Activated CD4-positive, alpha-beta memory T cell treated with anti-CD3 and anti-CD28 coated beads, Interleukin-2, amount 10 ng/mL, durations not matched to agents 7 days and 5 days (primary cell): ENCODE measurements around the gene TMED7. TPM values are rescaled to one million over a fixed set of nuclear protein-coding genes. Genes with fewer than 3 reads are reported as not detected.

ENCODE experiments used
- CTCF ChIA-PET: fragments of 350-600 bp; sonication (Branson Sonifier 250); formaldehyde crosslinking; loops from one replicate; lab custom pipeline; 2021; ENCODE audit warnings: antibody characterized with exemption, inconsistent platforms; lab: Charles Lee
- POLR2A ChIA-PET: fragments of 350-600 bp; sonication (Branson Sonifier 250); formaldehyde crosslinking; loops from one replicate; lab custom pipeline; 2021; ENCODE audit warnings: antibody characterized with exemption; lab: Charles Lee
- DNase-seq: peaks from one replicate; pipeline ENCODE4 v3.0.0-alpha.2; 2020
- H3K27ac Mint-ChIP-seq: one replicate; pipeline ENCODE4 v1.8.0; 2021; ENCODE audit warnings: mild to moderate bottlenecking, mixed read lengths
- H3K27me3 Mint-ChIP-seq: one replicate; pipeline ENCODE4 v1.8.0; 2021; ENCODE audit warnings: mixed read lengths
- H3K36me3 Mint-ChIP-seq: one replicate; pipeline ENCODE4 v1.8.0; 2021; ENCODE audit warnings: low read depth, mixed read lengths
- H3K4me1 Mint-ChIP-seq: one replicate; pipeline ENCODE4 v1.8.0; 2021; ENCODE audit warnings: mixed read lengths
- H3K4me3 Mint-ChIP-seq: one replicate; pipeline ENCODE4 v1.8.0; 2021; ENCODE audit warnings: mild to moderate bottlenecking, mixed read lengths
- H3K9me3 Mint-ChIP-seq: one replicate; pipeline ENCODE4 v1.8.0; 2021; ENCODE audit warnings: mixed read lengths
- total RNA-seq, 2 experiments: library from RNA; stranded (reverse); gene quantifications; one replicate each; pipeline ENCODE4 v1.2.3, GENCODE V29; 2021

TMED7 gene
- total RNA-seq, 2 experiments from 2014 or later, result 52.7 to 55.6 TPM

GRCh38 chr5:115623658-115624057, 2.2 kb downstream of the TMED7 start:
- Mint-ChIP-seq H3K27ac (no peak overlapping the region), H3K9me3 (no peaks in the 10 kb centered on the region), H3K36me3 (peaks cover 31% of the 10 kb centered on the region), H3K4me1 (peaks cover 30% of the 10 kb centered on the region), H3K4me3 (no peak overlapping the region), H3K27me3 (no peaks in the 10 kb centered on the region)
- POLR2A ChIA-PET, result interaction anchor here (1.4 to 5.0 kb wide), 5 partner anchors 9 to 217 kb away, joined by 4 to 48 read pairs (median 10); partner anchors contain the start of genes AP3S1, ATG12 and TICAM2
- DNase-seq, result no peak
- CTCF ChIA-PET, result interaction anchor here (1.0 to 2.9 kb wide), 8 partner anchors 9 to 313 kb away, joined by 3 to 20 read pairs (median 4); partner anchors contain the start of gene TICAM2

GRCh38 chr5:115621365-115621900, 4.4 kb downstream of the TMED7 start:
- no peak for DNase-seq
- Mint-ChIP-seq H3K4me1 (peaks cover 23% of the 10 kb centered on the region), H3K9me3 (no peaks in the 10 kb centered on the region), H3K27me3 (no peaks in the 10 kb centered on the region), H3K27ac (no peak overlapping the region), H3K4me3 (no peak overlapping the region), H3K36me3 (peaks cover 41% of the 10 kb centered on the region)
- CTCF ChIA-PET, result no interaction called here
- POLR2A ChIA-PET, result interaction anchor here (1.0 kb wide), 1 partner anchor 78 kb away, joined by 3 read pairs; no protein-coding TSS in a partner anchor

- Mint-ChIP-seq H3K4me1 (peaks cover 7% of the 10 kb centered on the region), H3K9me3 (no peaks in the 10 kb centered on the region), H3K36me3 (peaks cover 62% of the 10 kb centered on the region), H3K4me3 (no peak overlapping the region), H3K27ac (no peak overlapping the region), H3K27me3 (no peaks in the 10 kb centered on the region)
- no peak for DNase-seq
- POLR2A ChIA-PET, result interaction anchor here (0.9 to 1.5 kb wide), 4 partner anchors 9 to 224 kb away, joined by 3 to 6 read pairs (median 4); partner anchors contain the start of genes ATG12, TICAM2 and TMED7
- CTCF ChIA-PET, result interaction anchor here (0.8 to 1.3 kb wide), 5 partner anchors 8 to 223 kb away, joined by 3 to 6 read pairs (median 3); partner anchors contain the start of genes TICAM2 and TMED7
These were observed 8.9 kb downstream of the TMED7 start for GRCh38 chr5:115616892-115617291.

- no peak overlapping the region for H3K4me3 Mint-ChIP-seq
- CTCF ChIA-PET, result interaction anchor here (0.8 to 1.3 kb wide), 5 partner anchors 8 to 223 kb away, joined by 3 to 6 read pairs (median 3); partner anchors contain the start of genes TICAM2 and TMED7
- H3K4me1 Mint-ChIP-seq, result peaks cover 5% of the 10 kb centered on the region
- H3K27me3 Mint-ChIP-seq, result no peaks in the 10 kb centered on the region
- H3K27ac Mint-ChIP-seq, result no peak overlapping the region
- POLR2A ChIA-PET, result interaction anchor here (0.9 to 1.5 kb wide), 4 partner anchors 9 to 225 kb away, joined by 3 to 6 read pairs (median 4); partner anchors contain the start of genes ATG12, TICAM2 and TMED7
- no peak for DNase-seq
- H3K9me3 Mint-ChIP-seq, result no peaks in the 10 kb centered on the region
- peaks cover 65% of the 10 kb centered on the region for H3K36me3 Mint-ChIP-seq
These were observed 9.4 kb downstream of the TMED7 start for GRCh38 chr5:115616472-115616871.

GRCh38 chr5:115611873-115612272, 14.0 kb downstream of the TMED7 start:
- ChIA-PET CTCF (no interaction called here), POLR2A (interaction anchor here (0.6 kb wide), 1 partner anchor 229 kb away, joined by 4 read pairs; no protein-coding TSS in a partner anchor)
- no peak overlapping the region for H3K4me3 Mint-ChIP-seq
- peaks cover 45% of the 10 kb centered on the region for H3K36me3 Mint-ChIP-seq
- no peaks in the 10 kb centered on the region for H3K4me1 Mint-ChIP-seq
- DNase-seq, result no peak
- H3K27me3 Mint-ChIP-seq, result no peaks in the 10 kb centered on the region
- no peaks in the 10 kb centered on the region for H3K9me3 Mint-ChIP-seq
- no peak overlapping the region for H3K27ac Mint-ChIP-seq

- ChIA-PET POLR2A (interaction anchor here (0.7 to 1.9 kb wide), 4 partner anchors 9 to 233 kb away, joined by 3 to 8 read pairs (median 4); no protein-coding TSS in a partner anchor), CTCF (interaction anchor here (0.9 to 1.3 kb wide), 2 partner anchors 8 to 34 kb away, joined by 3 to 4 read pairs; no protein-coding TSS in a partner anchor)
- no peak overlapping the region for H3K27ac Mint-ChIP-seq
- H3K9me3 Mint-ChIP-seq, result no peaks in the 10 kb centered on the region
- no peak for DNase-seq
- H3K36me3 Mint-ChIP-seq, result peaks cover 27% of the 10 kb centered on the region
- no peaks in the 10 kb centered on the region for H3K27me3 Mint-ChIP-seq
- no peak overlapping the region for H3K4me3 Mint-ChIP-seq
- H3K4me1 Mint-ChIP-seq, result peaks cover 4% of the 10 kb centered on the region
These were observed 17.9 kb downstream of the TMED7 start for GRCh38 chr5:115607935-115608334.

GRCh38 chr5:115605436-115605835, 20.4 kb downstream of the TMED7 start:
- no peak overlapping the region for H3K4me3 Mint-ChIP-seq

GRCh38 chr5:115602591-115603125, 23.2 kb downstream of the TMED7 start:
- no peak overlapping the region for H3K27ac Mint-ChIP-seq
- no peaks in the 10 kb centered on the region for H3K27me3 Mint-ChIP-seq
- peaks cover 26% of the 10 kb centered on the region for H3K4me1 Mint-ChIP-seq
- DNase-seq, result no peak
- H3K4me3 Mint-ChIP-seq, result peak overlapping the region; percentile 67
- POLR2A ChIA-PET, result interaction anchor here (1.3 to 2.0 kb wide), 4 partner anchors 12 to 58 kb away, joined by 4 to 26 read pairs (median 10); partner anchors contain the start of genes FEM1C and TMED7
- CTCF ChIA-PET, result interaction anchor here (0.9 to 1.8 kb wide), 5 partner anchors 11 to 340 kb away, joined by 3 to 6 read pairs (median 4); partner anchors contain the start of gene PGGT1B
- peaks cover 19% of the 10 kb centered on the region for H3K36me3 Mint-ChIP-seq
- no peaks in the 10 kb centered on the region for H3K9me3 Mint-ChIP-seq

More at GRCh38 chr5:115605436-115605835, 20.4 kb downstream of the TMED7 start:
- ChIA-PET POLR2A (interaction anchor here (0.7 to 1.1 kb wide), 2 partner anchors 20 to 1768 kb away, joined by 3 read pairs; no protein-coding TSS in a partner anchor), CTCF (no interaction called here)
- no peaks in the 10 kb centered on the region for H3K9me3 Mint-ChIP-seq
- H3K27me3 Mint-ChIP-seq, result no peaks in the 10 kb centered on the region
- no peak for DNase-seq
- H3K36me3 Mint-ChIP-seq, result peaks cover 21% of the 10 kb centered on the region
- no peak overlapping the region for H3K27ac Mint-ChIP-seq
- peaks cover 16% of the 10 kb centered on the region for H3K4me1 Mint-ChIP-seq

GRCh38 chr5:115601701-115602590, 23.9 kb downstream of the TMED7 start, which contains the start of gene TICAM2:
Gene TICAM2, minus strand, starts transcription at chr5:115602479. Its CDS starts 21,223 bp downstream, at chr5:115581256.
- peak within 1 kb of the TSS; percentile 11 for H3K27ac Mint-ChIP-seq
- H3K27me3 Mint-ChIP-seq, result no peaks in the 10 kb centered on the region
- H3K36me3 Mint-ChIP-seq, result peaks cover 18% of the 10 kb centered on the region
- ChIA-PET POLR2A (interaction anchor here (0.8 to 2.0 kb wide), 8 partner anchors 12 to 306 kb away, joined by 3 to 26 read pairs (median 4); partner anchors contain the start of genes FEM1C and TMED7), CTCF (interaction anchor here (0.9 to 1.8 kb wide), 7 partner anchors 11 to 340 kb away, joined by 3 to 6 read pairs (median 3); partner anchors contain the start of genes PGGT1B and TMED7)
- H3K9me3 Mint-ChIP-seq, result no peaks in the 10 kb centered on the region
- H3K4me3 Mint-ChIP-seq, result peak within 1 kb of the TSS; percentile 67
- H3K4me1 Mint-ChIP-seq, result peaks cover 26% of the 10 kb centered on the region
- DNase-seq, result peak; percentile 62

GRCh38 chr5:115600766-115601165, 25.1 kb downstream of the TMED7 start:
- H3K36me3 Mint-ChIP-seq, result peaks cover 14% of the 10 kb centered on the region
- no peaks in the 10 kb centered on the region for H3K9me3 Mint-ChIP-seq
- ChIA-PET POLR2A (interaction anchor here (1.0 to 2.0 kb wide), 3 partner anchors 18 to 240 kb away, joined by 3 to 13 read pairs (median 4); partner anchors contain the start of gene FEM1C), CTCF (interaction anchor here (0.9 to 1.2 kb wide), 2 partner anchors 23 to 25 kb away, joined by 3 read pairs; partner anchors contain the start of gene TMED7)
- no peaks in the 10 kb centered on the region for H3K27me3 Mint-ChIP-seq
- H3K27ac Mint-ChIP-seq, result no peak overlapping the region
- H3K4me3 Mint-ChIP-seq, result peak overlapping the region; percentile 5
- DNase-seq, result no peak
- H3K4me1 Mint-ChIP-seq, result peaks cover 26% of the 10 kb centered on the region

- Mint-ChIP-seq H3K4me1 (peaks cover 26% of the 10 kb centered on the region), H3K9me3 (no peaks in the 10 kb centered on the region), H3K27me3 (no peaks in the 10 kb centered on the region), H3K36me3 (peaks cover 12% of the 10 kb centered on the region), H3K27ac (no peak overlapping the region), H3K4me3 (no peak overlapping the region)
- ChIA-PET CTCF (no interaction called here), POLR2A (no interaction called here)
- no peak for DNase-seq
These were observed 25.9 kb downstream of the TMED7 start for GRCh38 chr5:115599924-115600323.

- DNase-seq, result no peak
- Mint-ChIP-seq H3K36me3 (peaks cover 12% of the 10 kb centered on the region), H3K4me1 (peaks cover 26% of the 10 kb centered on the region), H3K9me3 (no peaks in the 10 kb centered on the region), H3K27ac (no peak overlapping the region), H3K4me3 (no peak overlapping the region), H3K27me3 (no peaks in the 10 kb centered on the region)
- CTCF ChIA-PET, result no interaction called here
- POLR2A ChIA-PET, result no interaction called here
These were observed 26.3 kb downstream of the TMED7 start for GRCh38 chr5:115599502-115599901.
